Uterus (tissue), 4 donors: ENCODE results near the gene STARD10. TPM values are rescaled to one million over a fixed set of nuclear protein-coding genes. Genes with fewer than 3 reads are reported as not detected.

ENCODE experiments used
- DNase-seq, 2 donors: peaks; one replicate each; pipeline ENCODE4 v3.0.0-alpha.2; 2019 to 2020
- H3K27ac ChIP-seq, 2 donors: fragments of 200-600 bp; sonication (generic); 1 replicate in 1 of 2; 2 replicates in 1 of 2; pipeline ENCODE4 v1.5.1; 2016 to 2018
- H3K27me3 ChIP-seq, 2 donors: fragments of 200-600 bp; sonication (generic); one replicate each; pipeline ENCODE4 v1.5.1; 2018 to 2019; ENCODE audit warnings: control low read depth in 1 of 2
- H3K36me3 ChIP-seq, 2 donors: fragments of 200-600 bp; sonication (generic); one replicate each; pipeline ENCODE4 v1.5.1; 2019; ENCODE audit warnings: control low read depth in 1 of 2
- H3K4me1 ChIP-seq, 2 donors: fragments of 200-600 bp; sonication (generic); one replicate each; pipeline ENCODE4 v1.5.1; 2018 to 2019; ENCODE audit warnings: control low read depth in 1 of 2
- H3K4me3 ChIP-seq, 2 donors: fragments of 200-600 bp; sonication (generic); 1 replicate in 1 of 2; 2 replicates in 1 of 2; pipeline ENCODE4 v1.5.1; 2018 to 2019; ENCODE audit warnings: mild to moderate bottlenecking in 1 of 2
- H3K9me3 ChIP-seq, 2 donors: fragments of 200-600 bp; sonication (generic); one replicate each; pipeline ENCODE4 v1.5.1; 2019; ENCODE audit warnings: control low read depth in 1 of 2
- CTCF ChIP-seq, 4 experiments: fragments of 200-600 bp in 2 of 4; fragments of 450-650 bp in 2 of 4; sonication (generic) in 2 of 4; IDR thresholded peaks; one replicate each; pipeline ENCODE4 v1.5.1; 2016 to 2019; ENCODE audit warnings: antibody characterized with exemption in 4 of 4, mild to moderate bottlenecking in 2 of 4, moderate library complexity in 1 of 4
- POLR2A ChIP-seq, 2 donors: fragments of 450-650 bp; IDR thresholded peaks; one replicate each; pipeline ENCODE4 v1.6.1; 2016; ENCODE audit warnings: antibody characterized with exemption in 2 of 2, mild to moderate bottlenecking in 1 of 2, moderate library complexity in 1 of 2
- intact Hi-C: fragments of 100-400 bp; cut with DNase I; formaldehyde crosslinking; loops from one replicate; pipeline ENCODE4 v1.15.1; 2023; ENCODE audit warnings: low total_unique reads
- total RNA-seq, 4 donors: library from RNA; depleted of rRNA in 3 of 4; stranded (reverse); fragments of >200 nt in 3 of 4; gene quantifications; one replicate each; pipeline versions ENCODE4 v1.1.0 to v1.2.4, GENCODE V29; 2014 to 2023
- donor health status: DM: yes; HTN: yes; CAD: no.

STARD10 gene
- total RNA-seq, 4 donors from 2014 or later = 19.1 to 85.3 (median 53.0) TPM

- intact Hi-C loops = no loop called here
- Histone ChIP-seq H3K27ac (peak overlapping the region; percentile 28 to 38), H3K36me3 (no peaks in the 10 kb centered on the region), H3K27me3 (no peaks in the 10 kb centered on the region), H3K4me1 (peaks cover 0 to 10% of the 10 kb centered on the region in 2 donors), H3K9me3 (no peaks in the 10 kb centered on the region), H3K4me3 (no peak overlapping the region)
- peak; percentile 76 to 81 for DNase-seq
- no peak for TF ChIP-seq POLR2A (IDR thresholded peaks at IDR 0.05)
- TF ChIP-seq CTCF (IDR thresholded peaks at IDR 0.05) = no peak
Observed at GRCh38 chr11:72758690-72759389, 35.0 kb downstream of the STARD10 start.

DNA sequence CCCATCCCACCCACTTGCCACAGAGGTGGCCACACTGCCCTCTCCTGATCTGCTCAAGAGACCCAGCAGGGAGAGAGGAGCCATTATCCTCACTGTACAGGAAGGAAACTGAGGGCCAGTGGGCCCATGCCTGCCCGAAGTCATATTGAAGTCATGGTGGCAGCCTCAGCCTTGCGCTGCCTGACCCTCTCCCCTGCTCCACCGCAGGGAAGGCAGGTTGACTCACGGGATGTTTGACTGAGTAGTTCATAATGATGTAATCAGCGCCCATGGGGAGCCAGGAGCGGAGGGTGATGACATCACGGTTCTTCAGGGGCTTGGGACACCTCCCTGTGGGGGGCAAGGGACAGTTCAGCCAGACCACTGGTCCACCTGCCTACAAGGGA is 35.5 kb downstream of the STARD10 start:
- intact Hi-C loops = no loop called here
- no peak overlapping the region for H3K27ac ChIP-seq

DNA sequence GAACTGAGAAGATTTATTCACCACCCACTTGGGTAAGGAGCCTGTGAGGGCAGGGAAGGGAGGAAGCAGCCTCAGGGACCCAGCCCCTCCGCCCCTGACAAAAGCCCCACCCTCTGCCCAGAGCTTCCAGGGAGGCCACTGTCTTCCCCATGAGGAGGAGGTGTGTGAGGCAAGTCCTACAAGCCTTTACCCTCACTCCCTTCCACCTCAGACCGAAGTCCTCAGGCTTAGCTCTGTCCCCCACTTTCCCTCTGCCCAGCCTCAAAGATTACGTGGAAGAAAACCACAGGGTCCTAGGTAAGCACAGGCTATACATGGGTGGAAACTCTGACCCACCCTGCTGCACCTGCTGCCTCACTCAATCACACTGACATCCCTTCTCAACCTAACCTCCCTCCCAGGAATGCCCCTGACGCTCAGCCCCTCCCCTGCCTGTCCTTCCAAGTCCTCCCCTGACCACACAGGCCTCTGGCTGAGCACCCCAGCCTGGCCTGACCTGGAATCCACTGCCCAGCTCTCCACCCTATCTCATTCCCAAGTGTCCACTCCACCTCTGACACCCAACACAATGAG is 38.0 kb downstream of the STARD10 start:
- intact Hi-C loops = no loop called here
- Histone ChIP-seq H3K4me3 (no peak overlapping the region), H3K9me3 (no peaks in the 10 kb centered on the region), H3K36me3 (no peaks in the 10 kb centered on the region), H3K27ac (no peak overlapping the region), H3K27me3 (no peaks in the 10 kb centered on the region), H3K4me1 (peaks cover 0 to 28% of the 10 kb centered on the region in 2 donors)
- DNase-seq = no peak
- no peak for TF ChIP-seq POLR2A (IDR thresholded peaks at IDR 0.05)
- no peak for TF ChIP-seq CTCF (IDR thresholded peaks at IDR 0.05)

More for the DNA sequence above, 35.5 kb downstream of the STARD10 start:
- Histone ChIP-seq H3K9me3 (no peaks in the 10 kb centered on the region), H3K4me1 (peaks cover 0 to 10% of the 10 kb centered on the region in 2 donors), H3K27me3 (no peaks in the 10 kb centered on the region), H3K4me3 (no peak overlapping the region), H3K36me3 (no peaks in the 10 kb centered on the region)
- no peak for DNase-seq
- no peak for TF ChIP-seq POLR2A (IDR thresholded peaks at IDR 0.05)
- no peak for TF ChIP-seq CTCF (IDR thresholded peaks at IDR 0.05)

DNA sequence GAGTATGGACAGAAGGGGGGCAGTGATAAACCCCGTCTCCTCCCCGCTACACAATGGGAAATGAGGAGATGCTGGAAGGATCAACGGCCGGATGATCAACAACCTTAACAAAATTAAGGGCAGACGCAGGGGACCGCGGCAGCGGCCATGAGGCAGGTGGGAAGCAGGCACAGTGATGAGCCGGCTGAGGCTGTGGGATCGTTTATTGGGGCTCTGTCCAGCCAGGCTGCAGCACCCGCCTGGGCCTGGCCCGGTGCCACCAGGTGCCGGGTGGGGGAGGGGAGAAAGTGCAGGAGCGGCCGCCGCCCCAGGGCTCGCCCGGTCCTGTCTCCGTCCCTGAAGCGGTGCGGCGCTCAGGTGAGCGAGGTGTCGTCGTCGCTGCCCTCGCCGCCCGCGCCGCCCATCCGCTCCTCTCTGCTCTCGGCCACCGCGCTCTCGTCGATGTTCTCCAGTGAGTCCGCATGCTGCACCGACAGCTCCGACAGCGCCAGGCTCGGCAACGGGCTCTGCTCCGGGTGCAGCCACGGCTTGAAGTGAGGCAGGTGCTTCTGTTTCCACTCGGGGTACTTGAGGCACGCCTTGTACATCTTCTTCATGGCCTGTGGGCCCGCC is 39.2 kb downstream of the STARD10 start:
- DNase-seq = no peak
- Histone ChIP-seq H3K4me3 (no peak overlapping the region), H3K27me3 (no peaks in the 10 kb centered on the region), H3K4me1 (peaks cover 0 to 27% of the 10 kb centered on the region in 2 donors), H3K9me3 (no peaks in the 10 kb centered on the region), H3K36me3 (no peaks in the 10 kb centered on the region), H3K27ac (no peak overlapping the region)
- intact Hi-C loops = no loop called here
- TF ChIP-seq POLR2A (IDR thresholded peaks at IDR 0.05) (no peak), CTCF (IDR thresholded peaks at IDR 0.05) (no peak)

DNA sequence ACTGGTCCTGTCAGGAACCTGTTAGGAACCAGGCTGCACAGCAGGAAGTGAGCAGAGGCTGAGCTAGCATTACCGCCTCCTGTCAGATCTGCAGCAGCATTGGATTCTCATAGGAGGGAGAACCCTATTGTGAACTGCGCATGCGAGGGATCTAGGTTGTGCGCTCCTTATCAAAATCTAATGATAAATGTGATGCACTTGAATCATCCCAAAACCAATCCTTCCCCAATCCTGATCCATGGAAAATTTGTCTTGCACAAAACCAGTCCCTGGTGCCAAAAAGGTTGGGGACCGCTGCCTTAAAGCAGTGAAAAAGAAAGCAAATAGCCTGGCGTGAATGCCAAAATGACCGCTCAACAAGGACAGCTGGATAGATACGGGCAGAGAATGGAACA is 39.7 kb downstream of the STARD10 start:
- Histone ChIP-seq H3K4me1 (peaks cover 0 to 24% of the 10 kb centered on the region in 2 donors), H3K27me3 (no peaks in the 10 kb centered on the region), H3K9me3 (no peaks in the 10 kb centered on the region), H3K36me3 (no peaks in the 10 kb centered on the region), H3K4me3 (no peak overlapping the region), H3K27ac (no peak overlapping the region)
- no peak for TF ChIP-seq POLR2A (IDR thresholded peaks at IDR 0.05)
- TF ChIP-seq CTCF (IDR thresholded peaks at IDR 0.05) = no peak
- DNase-seq = no peak
- intact Hi-C loops = no loop called here
